H9 (cell line): ENCODE results near the gene KIF1A. TPM values are rescaled to one million over a fixed set of nuclear protein-coding genes. Genes with fewer than 3 reads are reported as not detected.

Experiments
- DNase-seq: peaks from one replicate; pipeline ENCODE4 v3.0.0-alpha.2; 2017
- H2AFZ ChIP-seq: one replicate; pipeline ENCODE4 v1.6.1; 2013; ENCODE audit warnings: mild to moderate bottlenecking, low read length, control low read depth, moderate library complexity
- H2AK5ac ChIP-seq: 2 replicates; pipeline ENCODE4 v1.6.1; 2013; ENCODE audit warnings: low read length, control low read depth, mixed read lengths; ENCODE audit not compliant: insufficient read length
- H2BK120ac ChIP-seq: one replicate; pipeline ENCODE4 v1.6.1; 2013; ENCODE audit warnings: low read depth, mild to moderate bottlenecking, low read length, control low read depth, inconsistent platforms; ENCODE audit not compliant: poor library complexity, severe bottlenecking
- H2BK12ac ChIP-seq: 2 replicates; pipeline ENCODE4 v1.6.1; 2013; ENCODE audit warnings: low read length, control low read depth, mixed read lengths, low read depth; ENCODE audit not compliant: insufficient read length
- H2BK15ac ChIP-seq: 2 replicates; pipeline ENCODE4 v1.6.1; 2013; ENCODE audit warnings: low read depth, low read length, control low read depth
- H2BK20ac ChIP-seq: one replicate; pipeline ENCODE4 v1.6.1; 2013; ENCODE audit warnings: low read depth, mild to moderate bottlenecking, low read length, control low read depth, inconsistent platforms; ENCODE audit not compliant: poor library complexity, severe bottlenecking
- H2BK5ac ChIP-seq: 2 replicates; pipeline ENCODE4 v1.6.1; 2013; ENCODE audit warnings: low read length, control low read depth, mixed read lengths; ENCODE audit not compliant: insufficient read length
- H3K14ac ChIP-seq: 2 replicates; pipeline ENCODE4 v1.6.1; 2013; ENCODE audit warnings: low read length, control low read depth; ENCODE audit not compliant: insufficient read depth
- H3K18ac ChIP-seq: 2 replicates; pipeline ENCODE4 v1.6.1; 2013; ENCODE audit warnings: low read depth, mild to moderate bottlenecking, mixed read lengths, low read length, control low read depth; ENCODE audit not compliant: insufficient read length
- H3K23ac ChIP-seq: 2 replicates; pipeline ENCODE4 v1.6.1; 2013; ENCODE audit warnings: low read length, control low read depth, mixed read lengths, low read depth; ENCODE audit not compliant: insufficient read length
- H3K23me2 ChIP-seq: 2 replicates; pipeline ENCODE4 v1.6.1; 2013; ENCODE audit warnings: low read depth, mild to moderate bottlenecking, mixed read lengths, low read length, control low read depth; ENCODE audit not compliant: insufficient read length, poor library complexity, severe bottlenecking
- H3K27ac ChIP-seq: 2 replicates; pipeline ENCODE4 v1.5.1; 2013; ENCODE audit warnings: low read length, control low read depth, mixed read lengths, low read depth; ENCODE audit not compliant: insufficient read length
- H3K27me3 ChIP-seq: 2 replicates; pipeline ENCODE4 v1.6.1; 2013; ENCODE audit warnings: low read length, control low read depth, inconsistent platforms; ENCODE audit not compliant: insufficient read depth
- H3K4ac ChIP-seq: 2 replicates; pipeline ENCODE4 v1.6.1; 2013; ENCODE audit warnings: low read depth, mild to moderate bottlenecking, control low read depth, inconsistent platforms, low read length, moderate library complexity
- H3K4me1 ChIP-seq: 2 replicates; pipeline ENCODE4 v1.6.1; 2013; ENCODE audit warnings: low read length, control low read depth, inconsistent platforms; ENCODE audit not compliant: insufficient read depth
- H3K4me2 ChIP-seq: 2 replicates; pipeline ENCODE4 v1.6.1; 2013; ENCODE audit warnings: low read length, control low read depth, mixed read lengths; ENCODE audit not compliant: insufficient read length, insufficient read depth
- H3K56ac ChIP-seq: 2 replicates; pipeline ENCODE4 v1.6.1; 2013; ENCODE audit warnings: low read depth, mild to moderate bottlenecking, mixed read lengths, low read length, control low read depth; ENCODE audit not compliant: insufficient read length
- H3K79me1 ChIP-seq: 2 replicates; pipeline ENCODE4 v1.6.1; 2013; ENCODE audit warnings: low read depth, mild to moderate bottlenecking, moderate library complexity, low read length, control low read depth, inconsistent platforms; ENCODE audit not compliant: insufficient read depth, poor library complexity, severe bottlenecking
- H3K79me2 ChIP-seq: 2 replicates; pipeline ENCODE4 v1.6.1; 2013; ENCODE audit warnings: low read length, control low read depth, inconsistent platforms; ENCODE audit not compliant: insufficient read depth
- H3K9ac ChIP-seq: 2 replicates; pipeline ENCODE4 v1.6.1; 2013; ENCODE audit warnings: low read length, control low read depth, mixed read lengths; ENCODE audit not compliant: insufficient read length; ENCODE audit errors: extremely low read depth
- H3K9me3 ChIP-seq: one replicate; pipeline ENCODE4 v1.6.1; 2013; ENCODE audit warnings: low read depth, low read length, inconsistent platforms; ENCODE audit not compliant: control insufficient read depth
- H3T11ph ChIP-seq: one replicate; pipeline ENCODE4 v1.6.1; 2013; ENCODE audit warnings: mild to moderate bottlenecking, low read length, control low read depth, inconsistent platforms
- H4K20me1 ChIP-seq: one replicate; pipeline ENCODE4 v1.6.1; 2013; ENCODE audit not compliant: control insufficient read depth, insufficient read length, insufficient read depth
- H4K5ac ChIP-seq: 2 replicates; pipeline ENCODE4 v1.6.1; 2013; ENCODE audit warnings: low read depth, mild to moderate bottlenecking, mixed read lengths, low read length, control low read depth; ENCODE audit not compliant: insufficient read length
- H4K8ac ChIP-seq: replicated peaks from 2 replicates; pipeline ENCODE4 v1.6.1; 2013; ENCODE audit warnings: low read length, control low read depth, mixed read lengths, low read depth; ENCODE audit not compliant: insufficient read length
- H4K91ac ChIP-seq: 2 replicates; pipeline ENCODE4 v1.6.1; 2013; ENCODE audit warnings: low read depth, mild to moderate bottlenecking, moderate library complexity, mixed read lengths, low read length, control low read depth; ENCODE audit not compliant: insufficient read length
- H3K27ac Mint-ChIP-seq, 3 experiments: 2 replicates in 2 of 3; 3 replicates in 1 of 3; pipeline ENCODE4 v1.8.0; 2020 to 2021; ENCODE audit warnings: mixed read lengths in 3 of 3, mild to moderate bottlenecking in 1 of 3, moderate library complexity in 1 of 3
- H3K27me3 Mint-ChIP-seq: 2 replicates; pipeline ENCODE4 v1.8.0; 2021; ENCODE audit warnings: low read depth, mild to moderate bottlenecking, moderate library complexity, mixed read lengths
- H3K36me3 Mint-ChIP-seq, 3 experiments: 2 replicates in 2 of 3; 3 replicates in 1 of 3; pipeline ENCODE4 v1.8.0; 2020 to 2021; ENCODE audit warnings: low read depth in 3 of 3, mixed read lengths in 3 of 3; ENCODE audit not compliant: insufficient read depth in 1 of 3
- H3K4me1 Mint-ChIP-seq, 2 experiments: 2 replicates each; pipeline ENCODE4 v1.8.0; 2020; ENCODE audit warnings: mixed read lengths in 2 of 2
- H3K4me3 Mint-ChIP-seq, 2 experiments: 2 replicates in 1 of 2; 3 replicates in 1 of 2; pipeline ENCODE4 v1.8.0; 2020 to 2021; ENCODE audit warnings: mild to moderate bottlenecking in 2 of 2, mixed read lengths in 2 of 2, moderate library complexity in 1 of 2
- H3K9me3 Mint-ChIP-seq, 2 experiments: 2 replicates in 1 of 2; 3 replicates in 1 of 2; pipeline ENCODE4 v1.8.0; 2020; ENCODE audit warnings: mild to moderate bottlenecking in 2 of 2, mixed read lengths in 2 of 2, moderate library complexity in 1 of 2
- WGBS: extraction: QIAGEN DNeasy Blood & Tissue Kit; methylation state at CpG from one replicate; pipeline ENCODE4 v1.1.7; 2013; ENCODE audit warnings: missing lambda C conversion rate, low lambda C conversion rate, mixed read lengths; ENCODE audit not compliant: insufficient read length; ENCODE audit errors: extremely low coverage; 5-methylcytosine and 5-hydroxymethylcytosine counted together
- total RNA-seq: library from RNA; stranded (reverse); gene quantifications from 2 replicates; pipeline ENCODE4 v1.2.1, GENCODE V29; 2021
- TF ChIP-seq, protein P1 (sequence below): fragments of 200-600 bp; sonication (generic); conservative IDR thresholded peaks from 3 replicates; pipeline ENCODE4 v1.8.0; 2021; ENCODE audit warnings: antibody characterized with exemption, mild to moderate bottlenecking

The KIF1A gene
- total RNA-seq, 1 experiment from 2014 or later = 204 TPM

DNA sequence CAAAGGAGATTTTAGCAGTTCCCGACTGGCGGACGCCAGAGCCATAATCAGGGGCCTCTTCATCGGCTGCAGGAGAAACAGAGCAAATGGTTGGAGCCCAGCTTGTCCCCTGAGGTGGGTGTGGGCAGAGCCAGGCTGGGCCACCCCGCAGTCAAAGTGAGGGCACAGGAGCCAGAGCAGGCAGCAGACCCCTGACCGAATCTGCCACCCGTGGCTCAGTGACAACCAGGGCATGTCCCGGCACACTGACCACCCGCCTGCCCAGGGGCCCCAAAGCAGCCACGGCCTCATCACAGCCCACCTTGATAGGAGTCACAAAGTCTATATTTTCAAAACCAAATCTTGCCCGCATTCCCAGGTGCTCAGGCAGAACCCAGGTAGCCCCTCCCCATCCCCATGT, 72.8 kb downstream of the KIF1A start:
- no peaks in the 10 kb centered on the region for H4K20me1 ChIP-seq
- H3K79me2 ChIP-seq = no peaks in the 10 kb centered on the region
- Mint-ChIP-seq H3K4me3 (no peak overlapping the region), H3K27ac (peak overlapping the region in 2 of 3 experiments; percentile 47 to 68; a peak in 1 of 7 replicates), H3K4me1 (no peaks in the 10 kb centered on the region), H3K36me3 (peaks cover 52 to 85% (median 78%) of the 10 kb centered on the region in 3 experiments; a peak in 6 of 7 replicates), H3K9me3 (no peaks in the 10 kb centered on the region), H3K27me3 (no peaks in the 10 kb centered on the region; the same call in none of the 2 replicates)
- H3K27ac ChIP-seq = no peak overlapping the region
- H4K91ac ChIP-seq = no peak overlapping the region
- no CpG with 5 or more reads among the region's 11 CpGs for WGBS
- no peaks in the 10 kb centered on the region for H3K9me3 ChIP-seq
- no peak overlapping the region for H2BK5ac ChIP-seq
- H3K18ac ChIP-seq = no peak overlapping the region
- H2BK20ac ChIP-seq = no peak overlapping the region
- H3K27me3 ChIP-seq = no peaks in the 10 kb centered on the region
- H2BK12ac ChIP-seq = no peak overlapping the region
- TF ChIP-seq, protein P1, sequence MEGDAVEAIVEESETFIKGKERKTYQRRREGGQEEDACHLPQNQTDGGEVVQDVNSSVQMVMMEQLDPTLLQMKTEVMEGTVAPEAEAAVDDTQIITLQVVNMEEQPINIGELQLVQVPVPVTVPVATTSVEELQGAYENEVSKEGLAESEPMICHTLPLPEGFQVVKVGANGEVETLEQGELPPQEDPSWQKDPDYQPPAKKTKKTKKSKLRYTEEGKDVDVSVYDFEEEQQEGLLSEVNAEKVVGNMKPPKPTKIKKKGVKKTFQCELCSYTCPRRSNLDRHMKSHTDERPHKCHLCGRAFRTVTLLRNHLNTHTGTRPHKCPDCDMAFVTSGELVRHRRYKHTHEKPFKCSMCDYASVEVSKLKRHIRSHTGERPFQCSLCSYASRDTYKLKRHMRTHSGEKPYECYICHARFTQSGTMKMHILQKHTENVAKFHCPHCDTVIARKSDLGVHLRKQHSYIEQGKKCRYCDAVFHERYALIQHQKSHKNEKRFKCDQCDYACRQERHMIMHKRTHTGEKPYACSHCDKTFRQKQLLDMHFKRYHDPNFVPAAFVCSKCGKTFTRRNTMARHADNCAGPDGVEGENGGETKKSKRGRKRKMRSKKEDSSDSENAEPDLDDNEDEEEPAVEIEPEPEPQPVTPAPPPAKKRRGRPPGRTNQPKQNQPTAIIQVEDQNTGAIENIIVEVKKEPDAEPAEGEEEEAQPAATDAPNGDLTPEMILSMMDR = no peak
- no peak overlapping the region for H3K4me2 ChIP-seq
- no peaks in the 10 kb centered on the region for H3K4me1 ChIP-seq
- no peaks in the 10 kb centered on the region for H3K79me1 ChIP-seq
- no peak for DNase-seq
- H2BK120ac ChIP-seq = no peak overlapping the region
- H2BK15ac ChIP-seq = no peak overlapping the region
- H3K9ac ChIP-seq = no peak overlapping the region
- no peak overlapping the region for H3K23ac ChIP-seq
- H2AK5ac ChIP-seq = no peak overlapping the region
- H4K8ac ChIP-seq = no peak overlapping the region
- H3K23me2 ChIP-seq = no peaks in the 10 kb centered on the region
- no peak overlapping the region for H3K56ac ChIP-seq
- H3K4ac ChIP-seq = no peak overlapping the region
- H3T11ph ChIP-seq = no peak overlapping the region
- no peak overlapping the region for H4K5ac ChIP-seq
- no peak overlapping the region for H3K14ac ChIP-seq
- no peak overlapping the region for H2AFZ ChIP-seq
